ENCODE measurements around the gene EML1. TPM values are rescaled to one million over a fixed set of nuclear protein-coding genes. Genes with fewer than 3 reads are reported as not detected.
"Not testable (repeated sequence)": the region's sequence is repeated elsewhere in the genome, so short reads cannot be mapped to it uniquely, and the experiment has no call there.

EML1 gene
- total and polyA plus RNA-seq, 2 experiments from 2014 or later = 16.6 to 16.9 TPM

DNA sequence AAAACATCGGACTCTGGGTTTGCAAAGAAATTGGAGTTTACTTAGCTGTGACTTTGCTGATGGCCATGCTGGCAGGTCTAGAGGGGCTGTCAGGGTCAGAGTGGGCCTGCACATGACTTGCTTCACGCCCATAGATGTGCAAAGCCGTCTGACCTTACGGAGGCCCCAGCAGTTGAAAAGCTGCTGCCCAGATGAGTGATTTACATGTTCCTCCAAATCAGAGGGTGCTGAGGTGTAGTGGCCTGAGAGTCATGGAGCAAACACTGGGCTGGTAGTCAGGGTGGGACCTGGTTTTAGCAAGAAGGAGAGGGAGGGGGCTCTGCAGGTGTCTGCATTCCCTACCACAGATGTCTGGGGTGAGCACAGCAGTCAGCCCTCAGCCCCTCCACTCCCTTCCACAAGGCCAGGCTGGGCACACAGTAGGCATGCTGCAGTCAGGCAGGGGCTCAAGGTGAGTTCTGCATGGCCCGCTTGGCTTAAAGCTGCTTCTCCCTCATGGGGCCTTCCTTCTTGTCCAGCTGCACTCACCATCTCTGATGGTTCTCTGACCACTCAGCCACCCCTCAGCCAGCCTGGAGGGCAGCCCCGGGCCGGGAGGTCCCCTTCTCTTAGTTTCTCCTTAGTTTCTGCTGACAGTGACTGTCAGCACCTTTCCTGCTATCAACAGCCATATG lies 34.2 kb upstream of the EML1 start:
- no peaks in the 10 kb centered on the region for H3K36me3 ChIP-seq
- no peak overlapping the region for H3K4me3 ChIP-seq
- H3K4me1 ChIP-seq (ENCODE audit: low read depth) = peaks cover 11% of the 10 kb centered on the region
- peak in 1 of 2 donors; percentile 79 for DNase-seq (ENCODE audit: low read depth in 1 of 2, low spot score in 1 of 2)
- H3K9me3 ChIP-seq (ENCODE audit: low read depth) = no peaks in the 10 kb centered on the region
- H3K27ac ChIP-seq = no peak overlapping the region
- peaks cover 82% of the 10 kb centered on the region for H3K27me3 ChIP-seq
- TF ChIP-seq, protein P1, sequence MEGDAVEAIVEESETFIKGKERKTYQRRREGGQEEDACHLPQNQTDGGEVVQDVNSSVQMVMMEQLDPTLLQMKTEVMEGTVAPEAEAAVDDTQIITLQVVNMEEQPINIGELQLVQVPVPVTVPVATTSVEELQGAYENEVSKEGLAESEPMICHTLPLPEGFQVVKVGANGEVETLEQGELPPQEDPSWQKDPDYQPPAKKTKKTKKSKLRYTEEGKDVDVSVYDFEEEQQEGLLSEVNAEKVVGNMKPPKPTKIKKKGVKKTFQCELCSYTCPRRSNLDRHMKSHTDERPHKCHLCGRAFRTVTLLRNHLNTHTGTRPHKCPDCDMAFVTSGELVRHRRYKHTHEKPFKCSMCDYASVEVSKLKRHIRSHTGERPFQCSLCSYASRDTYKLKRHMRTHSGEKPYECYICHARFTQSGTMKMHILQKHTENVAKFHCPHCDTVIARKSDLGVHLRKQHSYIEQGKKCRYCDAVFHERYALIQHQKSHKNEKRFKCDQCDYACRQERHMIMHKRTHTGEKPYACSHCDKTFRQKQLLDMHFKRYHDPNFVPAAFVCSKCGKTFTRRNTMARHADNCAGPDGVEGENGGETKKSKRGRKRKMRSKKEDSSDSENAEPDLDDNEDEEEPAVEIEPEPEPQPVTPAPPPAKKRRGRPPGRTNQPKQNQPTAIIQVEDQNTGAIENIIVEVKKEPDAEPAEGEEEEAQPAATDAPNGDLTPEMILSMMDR (IDR thresholded peaks at IDR 0.05; ENCODE audit: low read depth, low read length) = no peak

DNA sequence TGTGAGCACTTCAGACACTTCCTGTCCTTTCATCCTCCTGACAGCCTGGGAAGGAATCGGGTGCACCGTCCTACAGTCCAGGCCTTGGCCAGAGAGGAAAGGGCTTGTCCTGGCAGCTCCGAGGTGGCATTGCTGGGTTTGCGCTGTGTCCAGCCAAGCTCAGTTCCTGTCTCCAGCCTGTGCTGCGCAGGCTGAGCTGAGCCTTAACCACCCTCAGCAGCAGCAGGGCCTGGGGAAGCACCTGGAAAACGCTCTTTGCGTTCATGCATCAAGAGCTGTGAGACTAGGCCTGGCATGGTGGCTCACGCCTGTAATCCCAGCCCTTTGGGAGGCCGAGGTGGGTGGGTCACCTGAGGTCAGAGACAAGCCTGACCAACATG lies 33.7 kb upstream of the EML1 start:
- Histone ChIP-seq H3K4me1 (ENCODE audit: low read depth) (peaks cover 11% of the 10 kb centered on the region), H3K27ac (no peak overlapping the region), H3K9me3 (ENCODE audit: low read depth) (no peaks in the 10 kb centered on the region), H3K36me3 (no peaks in the 10 kb centered on the region), H3K27me3 (peaks cover 82% of the 10 kb centered on the region), H3K4me3 (no peak overlapping the region)
- DNase-seq (ENCODE audit: low read depth in 1 of 2, low spot score in 1 of 2) = no peak
- TF ChIP-seq, protein P1 (IDR thresholded peaks at IDR 0.05; ENCODE audit: low read depth, low read length) = no peak

DNA sequence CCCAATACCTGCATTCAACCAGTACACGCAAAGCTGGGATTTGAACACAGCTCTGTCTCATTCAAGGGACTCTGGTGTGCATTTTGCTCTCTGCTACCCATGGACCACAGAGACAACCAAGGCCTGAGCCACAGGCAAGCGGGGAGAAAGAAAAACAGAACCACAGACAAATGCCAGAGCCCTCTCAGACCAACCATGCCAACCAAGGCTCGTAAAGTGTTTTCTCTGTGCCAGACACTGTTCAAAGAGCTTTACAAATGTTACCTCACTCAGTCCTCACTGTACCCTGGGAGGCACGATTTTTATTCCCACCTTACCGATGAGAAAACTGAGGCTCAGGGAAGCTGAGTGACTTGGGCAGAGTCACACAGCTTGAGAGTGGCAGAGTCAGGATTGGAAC lies 32.4 kb upstream of the EML1 start:
- Histone ChIP-seq H3K27me3 (peaks cover 81% of the 10 kb centered on the region), H3K36me3 (no peaks in the 10 kb centered on the region), H3K9me3 (ENCODE audit: low read depth) (no peaks in the 10 kb centered on the region), H3K4me3 (no peak overlapping the region), H3K4me1 (ENCODE audit: low read depth) (peaks cover 11% of the 10 kb centered on the region), H3K27ac (no peak overlapping the region)
- no peak for DNase-seq (ENCODE audit: low read depth in 1 of 2, low spot score in 1 of 2)
- TF ChIP-seq, protein P1 (IDR thresholded peaks at IDR 0.05; ENCODE audit: low read depth, low read length) = no peak

DNA sequence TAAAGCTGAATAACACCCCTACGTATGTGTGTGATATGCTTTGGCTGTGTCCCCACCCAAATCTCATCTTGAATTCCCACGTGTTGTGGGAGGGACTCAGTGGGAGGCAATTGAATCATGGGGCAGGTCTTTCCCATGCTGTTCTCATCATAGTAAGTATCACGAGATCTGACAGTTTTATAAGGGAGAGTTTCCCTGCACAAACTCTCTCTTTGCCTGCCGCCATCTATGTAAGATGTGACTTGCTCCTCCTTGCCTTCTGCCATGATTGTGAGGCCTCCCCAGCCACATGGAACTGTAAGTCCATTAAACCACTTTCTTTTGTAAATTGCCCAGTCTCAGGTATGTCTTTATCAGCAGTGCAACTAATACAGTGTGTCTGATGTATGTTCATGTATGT lies 30.3 kb upstream of the EML1 start:
- not testable (repeated sequence) for H3K9me3 ChIP-seq (ENCODE audit: low read depth); H3K27ac ChIP-seq; H3K36me3 ChIP-seq; DNase-seq (ENCODE audit: low read depth in 1 of 2, low spot score in 1 of 2); H3K4me3 ChIP-seq
- Histone ChIP-seq H3K4me1 (ENCODE audit: low read depth) (peaks cover 13% of the 10 kb centered on the region), H3K27me3 (peaks cover 66% of the 10 kb centered on the region)

DNA sequence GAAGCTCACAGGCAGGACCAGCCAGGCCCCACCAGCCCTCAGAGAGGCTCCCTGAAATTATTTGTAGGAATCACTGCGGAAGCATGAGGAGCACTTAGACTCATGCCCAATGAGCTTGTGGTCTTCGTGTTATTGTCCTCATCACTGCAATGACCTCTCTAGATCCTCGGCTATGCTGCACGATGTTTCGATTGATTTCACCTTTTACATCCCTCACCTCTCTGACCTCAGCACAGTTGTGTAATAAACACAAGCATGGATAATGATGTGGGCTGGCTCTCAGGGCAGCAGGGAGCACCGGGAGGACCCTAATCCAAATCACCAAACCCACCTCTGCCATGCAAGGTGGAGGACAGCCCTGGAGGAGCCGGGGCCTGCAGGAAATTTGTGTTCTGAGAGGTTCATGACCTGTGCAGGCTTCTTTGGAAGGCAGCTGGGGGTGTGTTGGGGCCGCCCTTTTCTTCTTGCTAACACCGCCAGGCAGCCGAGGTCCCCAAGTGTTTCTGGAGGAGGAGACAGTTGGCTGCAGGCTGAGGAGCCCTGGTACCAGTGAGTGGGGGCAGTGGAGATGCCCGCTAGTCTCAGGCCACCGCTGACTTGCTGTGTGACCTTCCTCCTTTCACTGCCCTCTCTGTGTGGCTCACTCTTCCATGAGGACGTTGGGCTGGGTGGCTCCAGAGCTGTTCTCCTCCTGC lies 29.5 kb upstream of the EML1 start:
- TF ChIP-seq, protein P1 (IDR thresholded peaks at IDR 0.05; ENCODE audit: low read depth, low read length) = no peak
- no peak for DNase-seq (ENCODE audit: low read depth in 1 of 2, low spot score in 1 of 2)
- peaks cover 61% of the 10 kb centered on the region for H3K27me3 ChIP-seq

DNA sequence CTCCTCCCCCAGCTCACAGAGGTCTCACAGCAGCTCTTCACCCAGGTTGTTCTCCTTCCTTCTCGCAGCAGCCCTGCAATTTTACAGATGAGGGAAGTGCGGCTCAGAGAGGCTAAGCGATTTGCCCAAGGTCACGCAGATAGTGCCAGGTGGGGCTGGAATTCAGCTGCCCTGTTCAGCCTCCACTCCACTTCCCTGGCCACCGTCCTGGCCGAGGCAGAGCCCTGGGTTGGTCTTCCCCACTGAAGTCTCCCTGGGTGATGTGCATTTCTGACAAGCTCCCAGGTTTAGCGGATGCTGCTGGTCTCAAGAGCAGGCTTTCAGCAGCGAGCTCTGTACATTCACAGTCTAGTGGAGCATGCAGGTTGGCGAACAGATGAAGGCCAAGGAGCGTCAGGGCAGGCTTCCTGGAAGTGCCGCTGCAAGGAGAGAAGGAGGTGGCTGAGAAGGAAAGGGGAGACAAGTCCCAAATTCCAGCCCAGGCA lies 28.9 kb upstream of the EML1 start:
- peaks cover 7% of the 10 kb centered on the region for H3K4me1 ChIP-seq (ENCODE audit: low read depth)
- peaks cover 61% of the 10 kb centered on the region for H3K27me3 ChIP-seq
- no peak for DNase-seq (ENCODE audit: low read depth in 1 of 2, low spot score in 1 of 2)
- H3K27ac ChIP-seq = no peak overlapping the region
- TF ChIP-seq, protein P1 (IDR thresholded peaks at IDR 0.05; ENCODE audit: low read depth, low read length) = no peak
- H3K4me3 ChIP-seq = no peak overlapping the region
- no peaks in the 10 kb centered on the region for H3K9me3 ChIP-seq (ENCODE audit: low read depth)
- no peaks in the 10 kb centered on the region for H3K36me3 ChIP-seq

More for the DNA sequence above, 29.5 kb upstream of the EML1 start:
- H3K9me3 ChIP-seq (ENCODE audit: low read depth) = no peaks in the 10 kb centered on the region
- no peaks in the 10 kb centered on the region for H3K36me3 ChIP-seq
- no peak overlapping the region for H3K27ac ChIP-seq
- H3K4me1 ChIP-seq (ENCODE audit: low read depth) = peaks cover 12% of the 10 kb centered on the region
- no peak overlapping the region for H3K4me3 ChIP-seq
